GM10266 (cell line): Measurements from ENCODE around the gene PSMB1.

Experiments
- DNase-seq: peaks from one replicate; pipeline ENCODE4 v3.0.0; 2012; ENCODE audit errors: extremely low spot score
- CTCF ChIP-seq: IDR thresholded peaks from 2 replicates; pipeline ENCODE4 v1.5.1; 2012; ENCODE audit warnings: mild to moderate bottlenecking, low read depth; ENCODE audit not compliant: control insufficient read depth, insufficient read depth; ENCODE audit errors: missing control alignments

PSMB1 gene

GRCh38 chr6:170578909-170579308, 25.8 kb upstream of the PSMB1 start:
- no peak for TF ChIP-seq CTCF
- no peak for DNase-seq

GRCh38 chr6:170575250-170575649, 22.1 kb upstream of the PSMB1 start:
- TF ChIP-seq CTCF: no peak
- DNase-seq: no peak

- no peak for TF ChIP-seq CTCF
- no peak for DNase-seq
Measured at GRCh38 chr6:170572704-170573466, 19.8 kb upstream of the PSMB1 start.

GRCh38 chr6:170564936-170565530, 11.9 kb upstream of the PSMB1 start:
- no peak for DNase-seq
- no peak for TF ChIP-seq CTCF

GRCh38 chr6:170561555-170561954, 8.4 kb upstream of the PSMB1 start:
- no peak for TF ChIP-seq CTCF
- no peak for DNase-seq

GRCh38 chr6:170555305-170555704, 2.2 kb upstream of the PSMB1 start:
- TF ChIP-seq CTCF: no peak
- no peak for DNase-seq

GRCh38 chr6:170554796-170555137, 1.7 kb upstream of the PSMB1 start:
- no peak for DNase-seq

More at GRCh38 chr6:170554796-170555137, 1.7 kb upstream of the PSMB1 start:
- TF ChIP-seq CTCF: no peak
